Peyer's patch (tissue), 4 donors: Measurements from ENCODE around the gene SCGB1A1.

ENCODE experiments used
- POLR2A ChIP-seq, 2 donors: fragments of 450-650 bp; IDR thresholded peaks; one replicate each; pipeline ENCODE4 v1.5.1; 2017; ENCODE audit warnings: antibody characterized with exemption in 2 of 2, mild to moderate bottlenecking in 2 of 2, moderate library complexity in 2 of 2
- TF ChIP-seq, protein P1 (sequence below), 6 experiments: fragments of 450-650 bp in 4 of 6; fragments of 200-600 bp in 2 of 6; sonication (generic) in 1 of 6; IDR thresholded peaks; one replicate each; pipeline ENCODE4 v1.5.1; 2017 to 2019; ENCODE audit warnings: antibody characterized with exemption in 6 of 6, mild to moderate bottlenecking in 3 of 6, moderate library complexity in 1 of 6

DNA sequence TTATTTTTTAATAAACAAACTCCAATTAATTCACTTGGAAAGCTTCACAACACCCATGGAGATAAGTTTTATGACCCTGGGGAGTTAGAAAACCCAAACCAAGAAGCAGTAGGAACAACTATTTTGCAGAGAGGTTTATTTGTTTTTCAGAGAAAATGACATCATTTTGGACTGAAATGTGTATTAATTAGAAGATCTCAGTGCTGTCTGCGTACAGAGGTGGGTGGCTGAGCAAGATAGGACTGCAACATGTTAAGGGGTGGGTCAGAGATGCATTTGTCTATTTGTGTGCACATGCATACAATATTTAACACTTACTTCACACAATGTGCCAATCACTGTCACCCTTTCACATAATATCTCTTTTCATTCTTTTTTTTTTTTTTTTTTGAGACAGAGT is 1.1 kb downstream of the SCGB1A1 start:
- no peak for TF ChIP-seq POLR2A (IDR thresholded peaks at IDR 0.05)
- TF ChIP-seq, protein P1, sequence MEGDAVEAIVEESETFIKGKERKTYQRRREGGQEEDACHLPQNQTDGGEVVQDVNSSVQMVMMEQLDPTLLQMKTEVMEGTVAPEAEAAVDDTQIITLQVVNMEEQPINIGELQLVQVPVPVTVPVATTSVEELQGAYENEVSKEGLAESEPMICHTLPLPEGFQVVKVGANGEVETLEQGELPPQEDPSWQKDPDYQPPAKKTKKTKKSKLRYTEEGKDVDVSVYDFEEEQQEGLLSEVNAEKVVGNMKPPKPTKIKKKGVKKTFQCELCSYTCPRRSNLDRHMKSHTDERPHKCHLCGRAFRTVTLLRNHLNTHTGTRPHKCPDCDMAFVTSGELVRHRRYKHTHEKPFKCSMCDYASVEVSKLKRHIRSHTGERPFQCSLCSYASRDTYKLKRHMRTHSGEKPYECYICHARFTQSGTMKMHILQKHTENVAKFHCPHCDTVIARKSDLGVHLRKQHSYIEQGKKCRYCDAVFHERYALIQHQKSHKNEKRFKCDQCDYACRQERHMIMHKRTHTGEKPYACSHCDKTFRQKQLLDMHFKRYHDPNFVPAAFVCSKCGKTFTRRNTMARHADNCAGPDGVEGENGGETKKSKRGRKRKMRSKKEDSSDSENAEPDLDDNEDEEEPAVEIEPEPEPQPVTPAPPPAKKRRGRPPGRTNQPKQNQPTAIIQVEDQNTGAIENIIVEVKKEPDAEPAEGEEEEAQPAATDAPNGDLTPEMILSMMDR (IDR thresholded peaks at IDR 0.05), result no peak
